Measurements from ENCODE around the gene WAC.
"Not testable (repeated sequence)": the region's sequence is repeated elsewhere in the genome, so short reads cannot be mapped to it uniquely, and the experiment has no call there.

Gene WAC

DNA sequence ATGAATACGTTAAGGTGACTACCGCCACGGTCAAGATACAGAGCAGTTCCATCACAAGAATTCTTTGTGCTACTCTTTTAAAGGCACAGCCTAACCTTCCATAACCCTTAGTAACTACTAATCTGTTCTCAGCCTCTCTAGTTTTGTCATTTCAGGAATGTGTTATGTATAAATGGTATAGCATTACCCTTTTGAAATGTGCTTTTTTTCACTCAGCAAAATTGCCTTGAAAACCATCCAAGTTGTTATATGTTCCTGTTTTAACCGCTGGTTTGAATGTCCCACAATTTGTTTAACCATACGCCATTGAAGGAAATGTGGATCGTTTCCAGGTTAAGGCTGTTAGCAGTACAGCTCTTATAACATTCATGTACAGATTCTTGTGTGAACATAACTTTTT is 32.0 kb downstream of the WAC start:
- no peak for DNase-seq (ENCODE audit: low read depth)

GRCh38 chr10:28566458-28567015 is 33.6 kb downstream of the WAC start:
- DNase-seq (ENCODE audit: low read depth), result no peak

DNA sequence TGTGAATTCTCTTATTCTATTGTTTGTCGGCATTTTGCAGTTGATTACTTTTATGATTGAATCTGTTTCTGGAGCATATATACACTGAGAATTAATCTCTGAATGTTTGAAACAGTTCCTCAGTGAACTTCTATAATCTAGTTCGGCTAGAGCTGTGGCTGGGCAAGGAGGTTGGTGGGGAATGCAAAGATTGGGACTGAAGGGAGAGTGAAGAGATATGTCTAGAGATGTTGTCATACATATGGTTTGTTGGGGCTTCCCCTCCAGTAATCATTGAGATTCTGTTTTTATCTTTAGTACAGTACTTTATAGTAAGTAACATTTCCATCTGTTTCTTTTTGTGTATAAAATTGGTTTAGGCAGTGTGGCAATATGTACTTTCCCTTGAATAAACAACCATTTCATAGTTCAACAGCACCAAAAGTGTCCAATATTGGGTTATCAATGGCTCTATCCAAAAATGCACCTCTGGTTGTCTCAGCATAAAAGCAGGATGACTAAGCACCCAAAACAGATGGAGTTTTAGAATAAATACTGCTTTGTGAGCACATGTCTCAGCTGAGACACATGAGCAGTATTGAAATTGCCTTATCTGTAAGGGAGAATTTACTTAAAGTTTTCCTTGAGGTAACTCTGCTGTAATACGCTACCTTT is 36.7 kb downstream of the WAC start:
- no peak for DNase-seq (ENCODE audit: low read depth)

DNA sequence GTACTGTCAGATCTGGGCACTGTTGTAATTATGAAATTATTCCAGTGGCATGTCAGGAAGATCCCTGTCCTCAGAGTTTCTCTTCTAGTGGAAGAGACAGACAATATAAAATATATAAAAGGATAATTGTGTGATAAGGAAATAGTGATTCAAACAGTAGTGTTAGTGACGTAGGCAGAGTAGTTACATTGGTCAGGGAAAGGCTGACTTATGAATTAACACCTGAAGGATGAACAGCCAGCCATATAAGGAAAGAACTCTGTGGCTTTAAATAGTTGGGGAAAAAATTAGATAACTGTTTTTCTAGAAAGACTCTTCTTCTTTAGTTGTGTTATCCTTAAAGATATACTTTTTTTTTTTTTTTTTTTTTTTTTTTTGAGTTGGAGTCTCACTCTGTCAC is 37.7 kb downstream of the WAC start:
- no peak for DNase-seq (ENCODE audit: low read depth)

GRCh38 chr10:28571265-28571664 is 38.3 kb downstream of the WAC start:
- DNase-seq (ENCODE audit: low read depth), result no peak

DNA sequence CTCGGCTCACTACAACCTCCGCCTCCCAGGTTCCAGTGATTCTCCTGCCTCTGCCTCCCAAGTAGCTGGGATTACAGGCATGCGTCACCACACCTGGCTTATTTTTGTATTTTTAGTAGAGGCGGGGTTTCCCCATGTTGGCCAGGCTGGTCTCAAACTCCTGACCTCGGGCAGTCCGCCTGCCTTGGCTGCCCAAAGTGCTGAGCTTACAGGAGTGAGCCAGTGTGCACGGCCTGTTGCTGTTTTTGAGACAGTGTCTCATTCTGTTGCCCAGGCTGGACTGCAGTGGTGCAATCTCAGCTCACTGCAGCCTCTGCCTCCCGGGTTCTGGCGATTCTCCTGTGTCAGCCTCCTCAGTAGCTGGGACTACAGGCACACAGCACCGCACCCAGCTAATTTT is 41.3 kb downstream of the WAC start:
- not testable (repeated sequence) for DNase-seq (ENCODE audit: low read depth)

- DNase-seq (ENCODE audit: low read depth), result no peak
Observed at GRCh38 chr10:28575852-28576251, 42.9 kb downstream of the WAC start.

DNA sequence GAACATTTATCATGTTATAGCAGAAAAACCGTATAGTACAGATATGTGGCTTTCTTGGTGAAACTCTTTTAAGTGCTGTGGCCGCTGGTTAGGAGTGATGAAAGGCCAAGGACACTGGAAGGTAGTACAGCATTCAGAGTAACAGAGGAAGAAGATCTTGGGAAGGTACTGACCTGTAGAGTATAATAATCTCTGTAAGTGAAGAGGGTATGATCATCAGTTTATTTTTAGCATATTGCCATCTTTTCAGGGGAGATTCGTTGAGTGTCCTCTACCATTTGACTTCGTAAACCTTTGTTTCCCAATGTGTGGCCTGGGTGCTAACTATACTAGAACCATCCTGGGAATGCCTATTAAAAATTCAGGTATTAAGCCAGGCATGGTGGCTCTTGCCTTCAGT is 44.6 kb downstream of the WAC start:
- no peak for DNase-seq (ENCODE audit: low read depth)

DNA sequence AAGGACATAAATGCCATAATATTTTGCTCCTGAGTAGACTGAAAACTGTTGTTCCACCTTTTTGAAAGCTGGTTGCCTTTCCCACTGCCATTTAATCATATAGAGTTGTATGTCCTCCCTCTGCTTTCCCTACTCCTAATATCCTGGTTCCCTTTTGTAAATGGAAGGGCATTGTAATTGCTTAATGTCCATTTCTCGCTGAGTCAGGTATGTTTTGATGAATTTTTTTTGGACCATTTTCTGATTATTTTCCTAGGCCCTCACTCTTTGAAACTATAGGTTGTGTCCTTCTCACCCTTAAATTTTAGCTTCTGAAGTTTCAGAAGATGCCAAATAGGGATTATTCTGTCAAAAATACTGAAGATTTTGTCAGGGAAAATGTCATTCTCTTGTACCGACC is 45.5 kb downstream of the WAC start:
- no peak for DNase-seq (ENCODE audit: low read depth)

GRCh38 chr10:28580825-28581224 is 47.9 kb downstream of the WAC start:
- no peak for DNase-seq (ENCODE audit: low read depth)

DNA sequence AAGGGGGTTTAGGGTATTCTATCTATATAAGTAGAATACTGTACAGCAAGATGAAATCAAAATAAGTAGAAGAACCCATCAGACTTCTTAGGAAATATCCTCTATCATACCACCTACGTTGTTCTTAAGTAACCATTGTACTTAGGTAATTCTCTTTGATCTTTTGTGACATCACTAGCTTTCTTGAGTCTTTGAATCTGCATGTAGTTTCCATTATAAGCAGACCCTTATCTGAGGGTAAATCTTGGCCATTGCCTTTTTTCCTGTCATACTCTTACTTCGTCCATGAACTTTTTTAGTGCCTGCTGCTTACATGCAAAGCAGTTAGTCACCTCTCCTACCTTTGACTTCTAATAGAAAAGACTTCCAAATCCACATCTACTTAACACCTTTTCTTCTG is 49.0 kb downstream of the WAC start:
- no peak for DNase-seq (ENCODE audit: low read depth)

DNA sequence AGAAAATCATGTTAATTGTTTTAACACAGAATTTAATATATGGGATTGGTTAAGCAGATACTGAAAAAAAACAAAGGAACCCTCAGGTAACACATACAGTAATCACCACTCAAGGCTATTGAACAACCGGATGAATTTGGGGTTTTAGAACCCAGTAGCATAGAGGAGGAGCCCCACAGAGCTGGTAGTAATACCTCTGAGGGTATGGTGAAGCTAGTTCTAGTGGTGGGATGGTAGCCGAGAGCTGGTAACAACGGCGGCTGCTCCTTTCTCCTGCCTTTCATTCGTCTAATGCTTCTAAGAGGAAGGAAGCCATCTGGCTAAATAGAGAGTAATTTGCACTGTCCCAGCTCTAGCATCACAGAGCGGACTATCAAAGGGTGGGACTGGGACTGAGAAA is 52.2 kb downstream of the WAC start:
- DNase-seq (ENCODE audit: low read depth), result no peak

GRCh38 chr10:28586176-28586575 is 53.3 kb downstream of the WAC start:
- DNase-seq (ENCODE audit: low read depth), result no peak

DNA sequence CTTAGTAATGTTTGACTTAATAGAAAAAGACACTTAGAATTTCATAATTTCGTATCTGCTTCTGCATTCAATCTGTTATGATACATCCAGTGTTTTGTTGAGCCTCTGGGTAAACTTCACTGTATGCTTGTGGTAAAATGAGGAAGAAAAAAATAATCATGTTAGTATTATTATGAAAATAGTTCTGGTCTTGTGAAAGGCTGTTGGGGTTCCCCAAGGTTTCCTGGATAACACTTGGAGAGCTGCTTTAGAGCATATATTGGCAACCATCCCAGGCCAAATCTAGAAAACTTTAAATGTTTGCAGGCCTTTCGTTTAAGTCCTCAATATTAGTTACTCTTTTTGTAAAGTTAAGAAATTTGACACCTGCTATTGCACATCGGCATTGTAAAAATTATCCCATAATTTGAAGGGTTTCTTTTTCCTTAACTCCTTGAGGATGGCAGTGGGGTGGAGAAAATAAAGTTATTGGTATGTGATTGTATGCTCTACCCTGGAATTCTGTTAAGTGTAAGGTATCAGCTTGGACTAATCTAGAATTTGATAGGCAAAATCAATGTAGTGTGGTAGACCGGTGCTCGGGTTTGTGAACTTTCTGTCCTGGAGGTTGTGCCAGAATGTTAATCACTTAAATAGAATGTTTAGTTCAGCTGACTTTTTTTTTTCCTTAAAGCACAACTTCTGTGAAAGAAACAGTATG is 54.5 kb downstream of the WAC start:
- no peak for DNase-seq (ENCODE audit: low read depth)

- DNase-seq (ENCODE audit: low read depth), result no peak
Observed at GRCh38 chr10:28587970-28588290, 55.0 kb downstream of the WAC start.

DNA sequence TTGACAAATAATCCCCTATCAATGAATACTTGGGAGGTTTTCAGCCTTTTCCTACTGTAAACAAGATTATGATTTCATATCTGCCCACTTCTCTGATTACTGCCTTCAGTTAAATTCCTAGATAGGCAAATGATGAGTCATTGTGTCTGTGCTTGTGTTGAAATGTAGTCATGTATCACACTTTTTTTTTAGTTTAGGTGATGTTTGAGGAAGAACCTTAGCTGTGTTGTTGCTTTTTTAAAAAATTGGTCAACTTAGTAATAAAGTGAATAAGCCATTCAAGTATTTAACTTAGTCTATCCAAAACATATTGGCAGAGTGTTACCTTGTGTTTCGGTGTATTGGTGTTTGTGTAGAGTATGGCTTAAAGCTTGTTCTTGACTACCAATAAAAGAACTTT is 60.0 kb downstream of the WAC start:
- DNase-seq (ENCODE audit: low read depth), result peak; percentile 30

DNA sequence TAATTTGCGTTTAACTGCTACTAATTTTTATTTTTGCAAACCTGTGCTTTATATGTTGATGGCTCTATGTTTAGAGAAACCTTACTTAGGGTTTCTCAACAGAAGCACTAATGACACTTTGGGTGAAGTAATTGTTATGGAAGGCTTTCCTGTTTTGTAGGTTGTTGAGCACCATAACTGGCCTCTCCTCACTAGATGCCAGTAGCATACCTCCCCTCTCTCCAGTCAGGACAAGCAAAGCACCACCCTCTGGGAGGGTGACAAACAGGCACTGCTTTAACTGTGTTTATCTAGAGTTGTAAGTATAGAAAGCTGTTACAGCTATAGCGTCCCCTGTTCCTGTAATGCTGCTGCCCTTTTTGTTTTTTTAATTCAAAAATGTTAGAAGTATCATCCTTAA is 60.9 kb downstream of the WAC start:
- DNase-seq (ENCODE audit: low read depth), result no peak

DNA sequence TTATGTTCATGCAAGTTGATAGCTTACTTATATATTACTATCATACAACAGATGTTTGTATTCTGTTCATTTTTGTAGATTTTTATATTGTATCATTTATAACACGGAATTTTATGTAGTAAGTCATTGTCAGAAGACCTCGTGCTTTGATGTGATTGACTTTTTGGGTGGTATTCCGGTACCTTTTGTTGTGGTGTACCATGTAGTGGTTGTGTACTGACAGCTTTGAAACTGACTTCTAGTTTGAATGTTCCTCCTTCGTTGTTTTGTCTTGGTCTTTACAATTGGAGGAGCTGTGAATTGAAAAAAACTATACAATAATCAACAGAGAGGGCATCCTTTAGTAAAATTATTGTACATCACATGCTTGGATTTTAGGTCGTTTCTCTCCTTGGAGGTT is 61.5 kb downstream of the WAC start:
- DNase-seq (ENCODE audit: low read depth), result no peak

DNA sequence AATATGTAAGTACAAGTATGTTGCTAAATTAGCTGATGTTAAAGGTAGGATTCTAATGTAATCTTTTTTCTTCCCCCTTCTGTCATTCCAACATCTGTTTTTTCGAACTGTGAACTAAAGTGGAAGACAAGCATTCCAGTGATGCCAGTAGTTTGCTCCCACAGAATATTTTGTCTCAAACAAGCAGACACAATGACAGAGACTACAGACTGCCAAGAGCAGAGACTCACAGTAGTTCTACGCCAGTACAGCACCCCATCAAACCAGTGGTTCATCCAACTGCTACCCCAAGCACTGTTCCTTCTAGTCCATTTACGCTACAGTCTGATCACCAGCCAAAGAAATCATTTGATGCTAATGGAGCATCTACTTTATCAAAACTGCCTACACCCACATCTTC is 62.7 kb downstream of the WAC start:
- DNase-seq (ENCODE audit: low read depth), result no peak

GRCh38 chr10:28600056-28600455 is 67.1 kb downstream of the WAC start:
- no peak for DNase-seq (ENCODE audit: low read depth)

DNA sequence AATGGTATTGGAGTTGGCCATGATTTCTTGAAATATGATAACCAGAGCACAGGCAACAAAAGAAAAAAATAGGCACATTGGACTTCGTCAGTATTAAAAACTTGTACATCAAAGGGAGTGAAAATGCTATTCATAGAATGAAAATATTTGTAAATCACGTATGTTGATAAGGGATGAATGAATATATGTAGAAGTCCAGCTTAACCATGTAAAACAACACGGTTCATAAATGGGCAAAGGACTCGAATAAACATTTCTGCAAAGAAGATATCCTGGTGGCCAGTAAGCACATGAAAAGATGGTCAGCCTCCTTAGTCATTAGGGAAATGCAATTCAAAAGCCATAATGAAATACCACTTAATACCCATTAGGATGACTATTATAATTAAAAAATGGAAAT is 68.1 kb downstream of the WAC start:
- DNase-seq (ENCODE audit: low read depth), result no peak

GRCh38 chr10:28604567-28605536 is 71.9 kb downstream of the WAC start:
- no peak for DNase-seq (ENCODE audit: low read depth)

GRCh38 chr10:28606568-28606967 is 73.7 kb downstream of the WAC start:
- no peak for DNase-seq (ENCODE audit: low read depth)
